Astrocyte of the hippocampus (primary cell): Measurements from ENCODE around the gene MORF4L1.
"Not testable (repeated sequence)": the region's sequence is repeated elsewhere in the genome, so short reads cannot be mapped to it uniquely, and the experiment has no call there.

Experiments used
- DNase-seq: peaks from one replicate; pipeline ENCODE4 v3.0.0; 2011; ENCODE audit warnings: low read depth, low spot score

The MORF4L1 gene, protein sequence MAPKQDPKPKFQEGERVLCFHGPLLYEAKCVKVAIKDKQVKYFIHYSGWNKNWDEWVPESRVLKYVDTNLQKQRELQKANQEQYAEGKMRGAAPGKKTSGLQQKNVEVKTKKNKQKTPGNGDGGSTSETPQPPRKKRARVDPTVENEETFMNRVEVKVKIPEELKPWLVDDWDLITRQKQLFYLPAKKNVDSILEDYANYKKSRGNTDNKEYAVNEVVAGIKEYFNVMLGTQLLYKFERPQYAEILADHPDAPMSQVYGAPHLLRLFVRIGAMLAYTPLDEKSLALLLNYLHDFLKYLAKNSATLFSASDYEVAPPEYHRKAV

DNA sequence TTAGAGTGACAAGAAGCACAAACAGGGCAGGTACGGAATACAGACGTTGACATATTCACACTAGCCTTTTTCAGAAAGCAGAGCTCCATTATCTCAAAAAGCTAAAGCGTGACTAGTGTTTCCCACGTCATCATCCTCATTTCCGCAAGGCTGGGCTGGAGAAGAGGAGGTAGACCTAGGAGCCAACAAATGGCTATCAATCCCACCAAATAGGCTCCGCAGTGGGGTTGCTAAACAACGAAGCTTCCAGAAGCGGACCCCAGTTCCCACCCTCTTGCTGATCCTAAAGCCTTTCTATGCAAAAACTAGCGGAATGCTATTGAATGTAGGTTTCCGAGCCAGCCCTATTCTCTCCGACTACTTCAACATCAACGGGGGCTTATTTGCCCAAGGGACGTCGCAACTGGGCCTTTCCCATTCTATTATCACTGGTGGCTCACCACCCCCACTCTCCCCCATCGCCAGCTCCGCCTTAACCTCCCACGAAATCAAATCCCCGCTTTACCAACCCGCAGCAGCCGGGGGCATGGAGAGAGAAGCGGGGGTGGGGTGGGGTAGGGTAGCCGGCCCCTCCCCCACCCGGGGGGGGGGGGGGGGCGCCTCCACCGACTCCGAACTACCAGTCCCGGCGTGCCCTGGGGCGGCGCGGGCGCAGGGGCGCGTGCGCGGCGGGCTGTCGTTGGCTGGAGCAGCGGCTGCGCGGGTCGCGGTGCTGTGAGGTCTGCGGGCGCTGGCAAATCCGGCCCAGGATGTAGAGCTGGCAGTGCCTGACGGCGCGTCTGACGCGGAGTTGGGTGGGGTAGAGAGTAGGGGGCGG is at the start of gene MORF4L1:
Gene MORF4L1 (plus strand): TSS at position 736 of the 817 bp plus-strand sequence. CDS start 128 bp downstream, outside the sequence.
- DNase-seq = peak; percentile 100

DNA sequence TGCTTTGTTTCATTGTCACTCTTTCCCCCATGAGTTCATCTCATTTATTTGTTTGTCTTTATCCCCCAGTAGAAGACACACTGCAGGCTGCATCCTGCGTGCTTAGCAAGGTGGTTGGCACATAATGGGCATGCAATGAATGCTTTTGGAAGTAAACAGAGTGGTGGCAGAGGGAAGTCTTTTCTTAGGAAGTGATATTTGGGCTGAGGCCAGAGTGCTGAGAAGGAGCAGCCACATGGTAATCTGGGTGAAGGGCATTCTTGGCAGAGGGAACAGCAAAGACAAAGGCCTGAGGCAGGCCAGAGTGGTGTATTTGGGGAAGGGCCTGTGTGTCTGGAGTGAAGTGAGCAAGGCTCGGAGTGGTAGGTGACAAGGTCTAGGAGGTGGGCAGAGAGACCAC is 43.8 kb upstream of the MORF4L1 start:
- no peak for DNase-seq

- no peak for DNase-seq
Observed at GRCh38 chr15:78830514-78831228, 42.0 kb upstream of the MORF4L1 start.

DNA sequence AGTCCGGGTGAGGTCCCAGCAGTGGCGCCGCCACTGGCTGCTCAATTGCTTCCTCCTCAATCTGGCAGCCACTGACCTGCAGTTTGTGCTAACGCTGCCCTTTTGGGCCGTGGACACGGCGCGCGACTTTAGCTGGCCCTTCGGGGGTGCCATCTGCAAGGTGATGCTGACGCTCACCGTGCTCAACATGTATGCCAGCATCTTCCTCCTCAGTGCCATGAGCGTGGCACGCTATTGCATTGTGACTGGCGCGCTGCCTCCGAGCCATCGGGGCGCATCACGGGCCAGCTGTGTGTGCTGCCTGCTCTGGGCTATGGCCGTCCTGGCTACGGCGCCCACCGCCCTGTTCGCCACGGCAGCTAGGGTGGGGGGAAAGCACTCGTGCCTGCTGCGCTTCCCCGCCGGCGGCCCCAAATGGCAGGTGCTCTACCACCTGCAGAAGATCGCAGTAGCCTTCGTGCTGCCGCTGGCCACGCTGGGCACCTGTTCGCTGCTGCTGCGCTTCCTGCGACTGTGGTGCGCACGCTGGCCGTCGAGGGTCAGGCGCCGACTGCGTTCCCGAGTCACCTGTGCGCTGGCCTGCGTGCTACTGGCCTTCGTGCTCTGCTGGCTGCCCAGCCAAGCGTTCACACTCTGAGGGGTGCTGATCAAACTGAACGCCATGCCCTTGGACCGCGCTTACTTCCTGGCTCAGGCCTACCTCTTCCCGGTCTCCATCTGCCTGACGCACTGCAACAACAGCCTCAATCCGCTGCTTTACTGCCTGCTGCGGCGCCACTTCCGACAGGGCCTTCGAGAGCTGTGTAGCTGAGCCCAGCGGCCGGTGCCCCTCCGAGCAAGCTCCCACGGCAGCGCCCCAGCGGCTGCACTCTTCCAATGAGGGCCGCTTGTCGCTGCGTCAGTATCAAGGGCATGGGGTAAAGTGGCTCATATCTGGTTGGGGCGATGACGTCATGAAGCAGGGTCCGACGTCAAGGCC is 41.2 kb upstream of the MORF4L1 start:
- DNase-seq = no peak

DNA sequence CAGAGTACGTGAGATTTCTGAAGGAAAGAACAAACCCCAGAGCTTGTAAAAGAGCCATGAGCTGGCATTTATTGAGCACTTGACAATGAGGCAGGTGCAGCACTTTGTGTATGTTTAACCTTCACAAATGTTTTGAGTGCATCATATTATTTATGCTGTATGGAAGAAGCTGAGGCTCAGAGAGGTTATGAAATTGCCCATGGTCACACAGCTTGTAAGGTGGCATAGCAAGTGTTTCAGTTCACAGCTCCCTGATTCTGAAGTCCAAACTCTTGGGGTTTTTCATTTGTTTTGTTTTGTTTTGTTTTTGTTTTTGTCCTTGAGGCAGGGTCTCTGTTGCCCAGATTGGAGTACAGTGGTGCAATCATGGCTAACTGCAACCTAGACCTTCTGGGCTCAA is 36.4 kb upstream of the MORF4L1 start:
- no peak for DNase-seq

DNA sequence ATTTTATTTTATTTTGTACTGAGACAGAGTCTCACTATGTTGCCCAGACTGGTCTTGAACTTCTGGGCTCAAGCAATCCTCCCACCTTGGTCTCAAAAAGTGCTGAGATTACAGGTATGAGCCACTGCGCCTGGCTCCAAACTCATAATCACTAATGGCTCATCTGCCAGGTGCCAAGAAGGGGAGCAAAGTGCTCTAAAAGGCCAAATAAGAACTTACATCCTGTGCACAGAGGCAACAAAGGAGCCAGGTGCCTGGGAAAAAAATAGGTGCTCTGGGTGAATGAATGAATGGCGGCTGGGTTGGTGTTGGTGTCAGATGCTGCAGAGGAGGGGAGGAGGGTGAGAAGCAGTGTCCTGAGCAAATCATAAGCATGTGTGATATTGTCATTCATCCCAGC is 35.6 kb upstream of the MORF4L1 start:
- no peak for DNase-seq

DNA sequence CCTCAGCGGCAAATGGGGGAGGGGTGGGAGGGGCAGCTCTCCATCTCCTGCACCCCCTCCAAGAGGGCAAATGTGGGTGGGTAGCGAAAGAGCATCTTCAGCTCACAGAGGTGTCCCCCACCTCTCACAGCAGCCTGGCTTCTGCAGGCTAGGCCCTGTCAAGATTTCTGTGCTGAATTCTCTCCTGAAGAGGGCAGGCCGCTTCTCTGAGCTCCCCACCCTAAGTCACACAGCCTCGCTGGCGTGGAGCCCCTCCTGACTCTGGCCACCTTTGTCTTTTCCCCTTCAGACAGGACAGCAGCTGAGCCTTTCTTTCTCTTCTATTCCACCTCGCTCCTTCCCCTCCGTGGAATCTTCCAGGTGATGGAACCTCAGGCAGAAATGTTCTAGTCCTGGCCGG is 35.1 kb upstream of the MORF4L1 start:
- no peak for DNase-seq

- DNase-seq = no peak
Observed at GRCh38 chr15:78838489-78838888, 34.2 kb upstream of the MORF4L1 start.

GRCh38 chr15:78839151-78839550 is 33.5 kb upstream of the MORF4L1 start:
- DNase-seq = not testable (repeated sequence)

GRCh38 chr15:78840661-78841375 is 31.9 kb upstream of the MORF4L1 start:
- peak; percentile 49 for DNase-seq

- peak; percentile 55 for DNase-seq
Observed at GRCh38 chr15:78841376-78841706, 31.3 kb upstream of the MORF4L1 start.

GRCh38 chr15:78841891-78842290 is 30.8 kb upstream of the MORF4L1 start:
- DNase-seq = no peak

DNA sequence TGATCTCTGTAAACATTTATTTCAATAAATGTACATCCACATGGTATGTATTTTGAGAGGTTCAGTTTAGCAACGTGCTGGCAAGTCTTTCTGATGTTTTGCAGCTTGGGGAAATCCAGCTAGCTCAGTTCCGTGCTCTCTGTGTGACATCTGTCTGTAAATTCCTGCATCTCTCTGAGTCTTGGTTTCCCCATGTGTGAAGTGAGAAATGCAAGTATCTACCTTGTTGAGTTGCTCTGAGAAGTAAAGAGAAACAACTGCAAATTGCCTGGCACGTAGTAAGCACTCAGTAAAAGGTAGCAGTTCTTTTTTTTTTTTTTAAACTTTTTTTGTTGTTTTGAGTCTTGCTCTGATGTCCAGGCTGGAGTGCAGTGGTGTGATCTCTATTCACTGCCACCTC is 30.2 kb upstream of the MORF4L1 start:
- DNase-seq = no peak

- not testable (repeated sequence) for DNase-seq
Observed at GRCh38 chr15:78846906-78847305, 25.8 kb upstream of the MORF4L1 start.

DNA sequence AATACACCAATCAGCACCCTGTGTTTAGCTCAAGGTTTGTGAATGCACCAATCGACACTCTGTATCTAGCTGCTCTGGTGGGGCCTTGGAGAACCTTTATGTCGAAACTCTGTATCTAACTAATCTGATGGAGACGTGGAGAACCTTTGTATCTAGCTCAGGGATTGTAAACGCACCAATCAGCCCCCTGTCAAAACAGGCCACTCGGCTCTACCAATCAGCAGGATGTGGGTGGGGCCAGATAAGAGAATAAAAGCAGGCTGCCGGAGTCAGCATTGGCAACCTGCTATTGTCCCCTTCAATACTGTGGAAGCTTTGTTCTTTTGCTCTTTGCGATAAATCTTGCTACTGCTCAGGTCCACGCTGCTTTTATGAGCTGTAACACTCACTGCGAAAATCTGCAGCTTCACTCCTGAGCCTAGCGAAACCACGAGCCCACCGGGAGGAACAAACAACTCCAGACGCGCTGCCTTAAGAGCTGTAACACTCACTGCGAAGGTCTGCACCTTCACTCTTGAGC is 25.2 kb upstream of the MORF4L1 start:
- DNase-seq = not testable (repeated sequence)

DNA sequence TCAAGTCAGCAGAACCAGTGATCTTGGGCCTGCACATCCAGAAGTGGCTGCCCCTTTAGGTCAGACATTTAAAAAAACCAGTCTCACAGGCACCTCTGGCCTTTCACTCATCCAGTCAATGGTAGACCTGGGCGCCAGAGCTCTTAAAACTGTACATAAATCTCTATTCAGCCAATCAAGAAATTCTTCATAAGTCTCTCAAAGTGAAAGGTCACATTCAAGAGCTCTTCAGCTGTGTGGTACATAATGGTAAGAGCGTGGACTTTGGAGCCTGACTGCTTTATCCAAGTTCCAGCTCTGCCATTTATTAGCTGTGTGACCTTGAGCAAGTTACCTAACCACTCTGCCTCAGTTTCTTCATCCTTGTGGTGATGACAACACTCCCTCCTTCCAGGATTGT is 22.3 kb upstream of the MORF4L1 start:
- DNase-seq = no peak

DNA sequence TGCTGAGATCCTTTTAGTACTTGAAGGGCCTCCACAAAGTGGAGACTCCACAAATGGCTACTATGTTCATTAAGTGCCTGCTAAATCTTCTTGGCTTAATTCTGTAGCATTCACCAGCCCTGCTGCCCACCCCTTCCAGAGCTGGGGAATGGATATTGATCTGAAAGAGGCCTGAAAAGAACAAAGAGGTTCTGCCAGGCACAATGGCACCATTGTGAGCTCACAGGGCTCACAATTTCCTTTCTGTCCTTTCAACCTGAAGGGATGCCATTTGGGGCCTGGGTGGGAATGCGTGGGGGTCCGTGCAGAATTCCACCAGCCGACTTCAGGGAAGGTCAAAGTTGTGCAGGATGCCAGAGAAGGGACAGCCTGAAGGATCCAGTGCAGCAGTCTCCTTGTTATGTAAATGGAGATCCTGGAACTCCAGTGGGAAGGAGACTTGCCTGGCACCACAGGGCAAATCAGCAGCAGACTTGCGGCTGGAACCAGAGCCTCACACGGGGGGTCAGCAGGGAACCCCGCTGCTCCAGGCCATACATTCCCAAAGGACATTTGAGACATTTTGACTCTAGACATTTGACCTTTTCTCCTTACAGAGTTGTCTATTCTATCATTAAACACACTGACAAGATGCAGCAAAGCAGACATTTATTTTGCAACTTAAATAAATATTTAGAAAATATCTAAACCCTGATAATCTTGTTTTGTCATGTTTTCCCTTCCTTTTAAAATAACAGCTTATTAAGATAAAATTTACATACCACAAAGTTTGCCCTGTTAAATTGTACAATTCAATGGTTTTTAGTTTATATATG is 21.5 kb upstream of the MORF4L1 start:
- no peak for DNase-seq

GRCh38 chr15:78853500-78853899 is 19.2 kb upstream of the MORF4L1 start:
- no peak for DNase-seq

DNA sequence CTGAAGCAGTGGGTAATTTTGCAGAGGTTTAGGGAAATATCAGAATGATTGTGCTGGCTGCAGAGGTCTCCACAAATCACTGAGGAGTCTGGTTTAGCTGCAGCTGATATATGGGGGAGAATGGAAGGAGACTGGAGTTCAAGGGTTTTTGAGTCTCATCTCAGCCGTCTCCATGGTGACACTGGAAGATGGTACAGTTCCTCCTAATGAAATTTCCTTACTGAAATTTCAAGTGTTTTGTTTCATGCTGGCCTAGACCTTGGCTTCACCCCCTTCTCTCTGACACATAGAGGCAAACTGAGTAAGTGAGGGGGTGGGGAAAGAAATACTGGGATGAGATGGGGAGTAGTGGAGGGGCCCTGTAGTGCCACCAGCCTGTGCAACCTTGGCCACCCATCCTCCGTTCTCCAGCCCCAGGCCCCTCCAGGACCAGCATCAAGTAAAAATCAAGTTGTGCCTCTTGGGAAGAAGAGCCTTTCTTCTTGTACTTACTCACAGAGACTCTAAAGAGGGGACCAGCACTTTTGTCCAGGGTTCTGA is 17.8 kb upstream of the MORF4L1 start:
- no peak for DNase-seq
